ENCODE data around the gene FADS1.

FADS1 gene

GRCh38 chr11:61851900-61852295, 35.1 kb upstream of the FADS1 start:
- H3K4me3 ChIP-seq (ENCODE audit: low read depth, low read length), result no peak overlapping the region
- TF ChIP-seq CTCF (IDR thresholded peaks at IDR 0.05; ENCODE audit: low read depth, low read length), result no peak
- no peak for DNase-seq (ENCODE audit: low read depth, low spot score)
- in situ Hi-C loops (cut with HindIII; ENCODE audit: low sequenced_read_pairs), result no loop called here

DNA sequence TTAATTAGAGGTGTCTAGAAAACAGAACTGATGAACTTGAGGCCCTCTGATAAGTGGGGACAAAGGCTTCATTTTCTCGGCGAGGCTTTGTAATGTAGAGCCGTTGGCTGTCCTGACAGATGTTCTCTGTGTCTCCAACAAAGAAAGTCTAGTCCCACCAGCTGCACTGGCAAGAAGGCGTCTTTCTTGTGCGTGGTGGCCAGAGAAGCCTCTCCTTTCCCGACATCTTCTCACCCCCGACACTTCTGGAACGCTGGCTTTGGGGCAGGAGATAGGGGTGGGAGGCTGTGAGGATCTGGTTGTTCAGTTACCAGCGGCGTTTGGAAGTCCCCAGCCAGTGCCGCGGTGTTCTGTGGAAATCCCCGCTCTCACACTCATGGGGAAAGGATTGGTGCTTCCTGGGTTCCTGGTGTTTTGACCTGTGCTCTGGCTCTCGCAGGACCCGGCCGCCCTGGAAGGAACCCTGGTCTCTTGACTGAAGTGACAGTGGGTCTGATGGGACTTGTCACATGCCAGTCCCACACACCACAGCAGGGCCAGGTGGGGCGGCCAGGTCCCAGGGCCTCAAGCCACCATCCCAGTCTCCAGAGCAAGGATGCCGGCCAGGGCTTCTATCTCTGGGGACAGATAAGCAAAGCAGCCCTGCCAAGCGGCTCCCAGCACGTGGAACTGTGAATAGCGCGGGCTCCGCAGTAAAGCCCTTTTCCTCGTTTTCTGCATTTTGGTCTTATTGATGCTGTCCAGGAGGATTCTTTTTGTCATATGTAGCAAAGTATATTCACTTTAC, 34.5 kb upstream of the FADS1 start:
- no peak overlapping the region for H3K4me3 ChIP-seq (ENCODE audit: low read depth, low read length)
- DNase-seq (ENCODE audit: low read depth, low spot score), result no peak
- no peak for TF ChIP-seq CTCF (IDR thresholded peaks at IDR 0.05; ENCODE audit: low read depth, low read length)
- in situ Hi-C loops (cut with HindIII; ENCODE audit: low sequenced_read_pairs), result no loop called here

GRCh38 chr11:61850687-61851086, 33.9 kb upstream of the FADS1 start:
- in situ Hi-C loops (cut with HindIII; ENCODE audit: low sequenced_read_pairs), result no loop called here
- H3K4me3 ChIP-seq (ENCODE audit: low read depth, low read length), result no peak overlapping the region
- no peak for DNase-seq (ENCODE audit: low read depth, low spot score)
- no peak for TF ChIP-seq CTCF (IDR thresholded peaks at IDR 0.05; ENCODE audit: low read depth, low read length)

- no peak for DNase-seq (ENCODE audit: low read depth, low spot score)
- H3K4me3 ChIP-seq (ENCODE audit: low read depth, low read length), result no peak overlapping the region
- TF ChIP-seq CTCF (IDR thresholded peaks at IDR 0.05; ENCODE audit: low read depth, low read length), result no peak
- in situ Hi-C loops (cut with HindIII; ENCODE audit: low sequenced_read_pairs), result no loop called here
Measured at GRCh38 chr11:61848631-61849030, 31.8 kb upstream of the FADS1 start.

DNA sequence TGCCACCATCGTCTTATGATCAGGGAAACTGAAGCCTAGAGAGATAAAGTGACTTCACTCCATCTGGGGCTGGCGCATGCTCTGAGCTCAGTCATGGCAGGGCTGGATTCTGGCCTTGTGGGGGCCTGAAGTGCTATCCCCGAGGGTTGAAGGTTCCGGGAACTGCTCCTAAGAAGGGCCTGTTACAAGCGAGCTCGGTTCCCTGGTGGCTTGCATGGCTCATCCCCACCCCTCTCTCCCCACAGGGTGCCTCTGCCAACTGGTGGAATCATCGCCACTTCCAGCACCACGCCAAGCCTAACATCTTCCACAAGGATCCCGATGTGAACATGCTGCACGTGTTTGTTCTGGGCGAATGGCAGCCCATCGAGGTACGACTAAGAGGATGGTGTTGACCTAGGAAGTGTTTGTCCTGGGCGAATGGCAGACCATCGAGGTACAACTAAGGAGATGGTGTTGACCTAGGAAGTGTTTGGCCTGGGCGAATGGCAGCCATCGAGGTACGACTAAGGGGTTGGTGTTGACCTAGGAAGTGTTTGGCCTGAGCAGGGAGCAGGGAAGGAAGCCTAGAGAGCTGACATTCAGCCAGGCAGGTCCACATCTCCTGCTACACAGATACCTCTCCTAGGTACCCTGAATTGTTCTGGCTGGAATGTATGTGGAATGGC, 31.2 kb upstream of the FADS1 start:
- in situ Hi-C loops (cut with HindIII; ENCODE audit: low sequenced_read_pairs), result no loop called here
- no peak for DNase-seq (ENCODE audit: low read depth, low spot score)
- H3K4me3 ChIP-seq (ENCODE audit: low read depth, low read length), result no peak overlapping the region
- no peak for TF ChIP-seq CTCF (IDR thresholded peaks at IDR 0.05; ENCODE audit: low read depth, low read length)

GRCh38 chr11:61846362-61847020, 29.7 kb upstream of the FADS1 start:
- TF ChIP-seq CTCF (IDR thresholded peaks at IDR 0.05; ENCODE audit: low read depth, low read length), result no peak
- in situ Hi-C loops (cut with HindIII; ENCODE audit: low sequenced_read_pairs), result no loop called here

More at GRCh38 chr11:61846362-61847020, 29.7 kb upstream of the FADS1 start:
- no peak for DNase-seq (ENCODE audit: low read depth, low spot score)
- H3K4me3 ChIP-seq (ENCODE audit: low read depth, low read length), result no peak overlapping the region
